RWPE2 (cell line): ENCODE measurements around the gene ORM1.

Experiments
- ATAC-seq: fragments of 200-7000 bp; cut with Tn5 transposase; 3 replicates; pipeline ENCODE4 v1.9.1; 2021; ENCODE audit warnings: low read depth
- DNase-seq: peaks from one replicate; pipeline ENCODE4 v3.0.0-alpha.2; 2020; ENCODE audit warnings: low spot score
- H3K27ac ChIP-seq: fragments of 450-650 bp; 2 replicates; pipeline ENCODE4 v1.5.1; 2017; ENCODE audit warnings: mild to moderate bottlenecking; ENCODE audit not compliant: poor library complexity, severe bottlenecking
- H3K27me3 ChIP-seq: fragments of 250-450 bp; sonication (Bioruptor Pico); 2 replicates; pipeline ENCODE4 v1.5.1; 2021; ENCODE audit warnings: mild to moderate bottlenecking, moderate library complexity; ENCODE audit not compliant: insufficient read depth, poor library complexity, severe bottlenecking
- H3K36me3 ChIP-seq: fragments of 250-450 bp; sonication (Bioruptor Pico); 2 replicates; pipeline ENCODE4 v1.5.1; 2020; ENCODE audit warnings: low read depth, mild to moderate bottlenecking, moderate library complexity
- H3K4me1 ChIP-seq: fragments of 250-450 bp; sonication (Bioruptor Pico); 2 replicates; pipeline ENCODE4 v1.5.1; 2021; ENCODE audit warnings: mild to moderate bottlenecking, moderate library complexity; ENCODE audit not compliant: insufficient read depth, poor library complexity, severe bottlenecking
- H3K4me3 ChIP-seq: fragments of 250-450 bp; sonication (Bioruptor Pico); 2 replicates; pipeline ENCODE4 v1.5.1; 2021; ENCODE audit warnings: mild to moderate bottlenecking, moderate library complexity; ENCODE audit not compliant: severe bottlenecking
- H3K9me3 ChIP-seq: fragments of 250-450 bp; sonication (Bioruptor Pico); 2 replicates; pipeline ENCODE4 v1.5.1; 2021; ENCODE audit warnings: mild to moderate bottlenecking, moderate library complexity; ENCODE audit not compliant: severe bottlenecking
- TF ChIP-seq, protein P1 (sequence below): fragments of 450-650 bp; IDR thresholded peaks from one replicate; pipeline ENCODE4 v1.5.1; 2017; ENCODE audit warnings: mild to moderate bottlenecking, moderate library complexity; ENCODE audit not compliant: poor library complexity, severe bottlenecking

The ORM1 gene

DNA sequence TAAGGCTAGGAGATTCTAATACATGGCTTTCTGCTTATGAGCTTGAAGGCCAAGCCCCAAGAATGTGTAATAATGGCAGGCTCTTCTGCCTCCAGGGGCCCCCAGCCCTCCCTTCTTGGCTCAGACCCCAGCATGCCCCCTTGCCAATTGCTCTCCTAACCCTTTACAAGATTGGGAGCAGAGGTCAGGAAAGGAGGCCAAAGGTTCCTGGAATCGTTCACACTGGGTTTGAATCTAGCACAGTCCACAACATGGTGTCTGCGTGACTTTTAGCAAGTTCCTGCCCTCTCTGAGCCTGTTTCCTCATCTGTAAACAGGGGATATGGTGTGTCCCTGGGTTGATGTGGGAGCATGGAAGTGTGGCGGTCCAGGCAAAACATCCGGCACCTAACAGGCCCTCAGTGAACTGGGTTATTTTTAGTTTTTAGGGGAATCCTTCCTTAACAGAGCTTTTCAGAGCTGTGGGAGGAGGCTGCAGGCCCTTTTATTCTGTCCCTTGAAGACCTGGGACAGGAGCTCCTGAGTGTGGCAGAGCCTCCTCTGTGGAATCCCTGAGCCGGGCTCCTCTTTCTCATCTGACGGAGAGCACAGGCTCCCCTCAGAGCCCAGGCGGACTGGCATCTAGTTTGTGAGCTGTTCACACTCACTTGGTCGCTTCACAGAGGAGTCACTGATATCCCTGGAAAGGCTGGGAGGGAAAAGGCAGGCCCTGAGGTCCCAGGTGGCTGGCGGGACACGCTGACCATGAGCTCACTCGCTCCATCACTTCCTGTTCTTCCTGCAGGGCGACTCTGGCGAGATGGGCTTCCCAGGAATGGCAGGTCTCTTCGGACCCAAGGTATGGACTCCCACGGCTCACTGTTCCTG, 23.4 kb upstream of the ORM1 start:
- peaks cover 44% of the 10 kb centered on the region for H3K36me3 ChIP-seq
- no peak for ATAC-seq
- peaks cover 2% of the 10 kb centered on the region for H3K9me3 ChIP-seq
- DNase-seq = peak; percentile 18
- H3K27me3 ChIP-seq = no peaks in the 10 kb centered on the region
- H3K4me3 ChIP-seq = no peak overlapping the region
- H3K27ac ChIP-seq = no peak overlapping the region
- H3K4me1 ChIP-seq = no peaks in the 10 kb centered on the region
- TF ChIP-seq, protein P1, sequence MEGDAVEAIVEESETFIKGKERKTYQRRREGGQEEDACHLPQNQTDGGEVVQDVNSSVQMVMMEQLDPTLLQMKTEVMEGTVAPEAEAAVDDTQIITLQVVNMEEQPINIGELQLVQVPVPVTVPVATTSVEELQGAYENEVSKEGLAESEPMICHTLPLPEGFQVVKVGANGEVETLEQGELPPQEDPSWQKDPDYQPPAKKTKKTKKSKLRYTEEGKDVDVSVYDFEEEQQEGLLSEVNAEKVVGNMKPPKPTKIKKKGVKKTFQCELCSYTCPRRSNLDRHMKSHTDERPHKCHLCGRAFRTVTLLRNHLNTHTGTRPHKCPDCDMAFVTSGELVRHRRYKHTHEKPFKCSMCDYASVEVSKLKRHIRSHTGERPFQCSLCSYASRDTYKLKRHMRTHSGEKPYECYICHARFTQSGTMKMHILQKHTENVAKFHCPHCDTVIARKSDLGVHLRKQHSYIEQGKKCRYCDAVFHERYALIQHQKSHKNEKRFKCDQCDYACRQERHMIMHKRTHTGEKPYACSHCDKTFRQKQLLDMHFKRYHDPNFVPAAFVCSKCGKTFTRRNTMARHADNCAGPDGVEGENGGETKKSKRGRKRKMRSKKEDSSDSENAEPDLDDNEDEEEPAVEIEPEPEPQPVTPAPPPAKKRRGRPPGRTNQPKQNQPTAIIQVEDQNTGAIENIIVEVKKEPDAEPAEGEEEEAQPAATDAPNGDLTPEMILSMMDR = no peak

DNA sequence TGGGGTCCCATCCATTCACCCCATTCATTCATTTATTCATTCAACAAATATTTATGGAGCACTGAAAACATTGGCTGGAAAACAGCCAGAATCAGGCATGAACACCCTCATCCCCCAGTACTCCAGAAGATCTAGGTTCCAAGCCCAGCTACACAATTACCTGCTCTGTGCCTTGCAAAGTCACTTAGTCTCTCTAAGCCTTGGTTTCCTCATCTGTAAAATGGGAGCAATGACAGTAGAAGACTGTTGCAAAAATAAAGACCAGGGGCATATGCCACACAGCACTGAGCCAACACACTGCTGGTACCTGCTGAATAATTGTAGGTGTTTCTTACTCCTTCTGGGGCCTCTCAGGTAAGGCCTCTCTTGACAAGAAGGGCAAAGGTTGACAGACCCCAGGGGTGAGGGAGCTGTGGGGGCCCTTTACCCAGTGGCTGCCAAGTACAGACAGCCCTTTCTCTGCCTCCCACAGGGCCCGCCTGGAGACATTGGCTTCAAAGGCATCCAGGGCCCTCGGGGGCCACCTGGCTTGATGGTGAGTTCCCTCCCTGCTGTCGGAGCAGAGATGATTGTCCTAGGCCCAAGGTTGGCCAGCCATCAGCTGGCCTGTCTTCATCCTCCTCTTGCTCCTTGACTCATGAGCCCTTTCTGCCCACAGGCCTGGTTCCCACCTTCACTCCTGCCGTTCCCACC, 22.6 kb upstream of the ORM1 start:
- H3K36me3 ChIP-seq = peaks cover 36% of the 10 kb centered on the region
- H3K27ac ChIP-seq = no peak overlapping the region
- no peak overlapping the region for H3K4me3 ChIP-seq
- no peaks in the 10 kb centered on the region for H3K27me3 ChIP-seq
- no peak for ATAC-seq
- TF ChIP-seq, protein P1 = no peak
- H3K4me1 ChIP-seq = no peaks in the 10 kb centered on the region
- peak; percentile 20 for DNase-seq
- no peaks in the 10 kb centered on the region for H3K9me3 ChIP-seq

DNA sequence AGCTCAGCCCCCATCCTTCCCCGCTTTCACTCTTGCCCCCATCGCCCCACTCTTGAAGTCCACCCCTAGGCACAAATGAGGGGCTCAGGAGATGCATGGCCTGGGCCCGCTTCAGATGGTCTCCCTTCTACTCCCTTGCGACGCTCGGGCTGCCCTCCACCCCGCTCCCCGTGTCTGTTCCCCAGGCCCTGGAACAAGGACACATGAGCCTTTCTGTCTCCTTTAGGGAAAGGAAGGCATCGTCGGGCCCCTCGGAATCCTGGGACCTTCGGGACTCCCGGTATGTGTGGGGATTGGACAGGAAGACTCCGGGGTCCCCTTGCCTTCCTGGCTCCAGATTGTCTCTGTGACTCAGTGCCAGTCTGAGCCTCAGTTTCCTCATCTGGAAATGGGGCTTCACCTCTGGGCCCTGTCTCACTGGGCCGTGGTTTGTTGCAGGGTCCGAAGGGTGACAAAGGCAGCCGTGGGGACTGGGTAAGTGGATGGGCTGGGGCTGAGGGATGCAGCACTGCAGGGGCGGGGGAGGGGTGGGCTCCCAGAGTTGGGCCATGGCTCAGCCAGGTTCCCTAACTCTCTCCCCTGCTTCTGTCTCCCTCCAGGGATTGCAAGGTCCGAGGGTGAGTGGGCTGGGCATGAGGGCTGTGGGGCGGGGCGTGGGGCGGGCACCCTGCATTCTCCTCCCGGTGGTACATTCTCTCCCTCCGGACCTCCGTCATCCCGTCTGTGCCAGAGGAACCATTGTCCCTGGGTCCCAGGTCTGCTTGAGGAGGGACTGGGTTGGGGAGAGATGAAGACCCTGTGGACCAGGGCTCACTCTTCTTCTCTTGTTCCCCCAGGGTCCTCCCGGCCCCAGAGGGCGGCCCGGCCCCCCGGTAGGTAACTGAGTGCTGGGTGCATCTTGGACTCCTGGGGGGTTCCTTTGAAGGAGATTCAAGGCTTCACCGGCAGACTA, 21.8 kb upstream of the ORM1 start:
- H3K4me1 ChIP-seq = no peaks in the 10 kb centered on the region
- H3K4me3 ChIP-seq = no peak overlapping the region
- TF ChIP-seq, protein P1 = no peak
- ATAC-seq (no peak), DNase-seq (peak; percentile 32)
- H3K27me3 ChIP-seq = no peaks in the 10 kb centered on the region
- H3K36me3 ChIP-seq = peaks cover 32% of the 10 kb centered on the region
- H3K9me3 ChIP-seq = no peaks in the 10 kb centered on the region
- no peak overlapping the region for H3K27ac ChIP-seq

DNA sequence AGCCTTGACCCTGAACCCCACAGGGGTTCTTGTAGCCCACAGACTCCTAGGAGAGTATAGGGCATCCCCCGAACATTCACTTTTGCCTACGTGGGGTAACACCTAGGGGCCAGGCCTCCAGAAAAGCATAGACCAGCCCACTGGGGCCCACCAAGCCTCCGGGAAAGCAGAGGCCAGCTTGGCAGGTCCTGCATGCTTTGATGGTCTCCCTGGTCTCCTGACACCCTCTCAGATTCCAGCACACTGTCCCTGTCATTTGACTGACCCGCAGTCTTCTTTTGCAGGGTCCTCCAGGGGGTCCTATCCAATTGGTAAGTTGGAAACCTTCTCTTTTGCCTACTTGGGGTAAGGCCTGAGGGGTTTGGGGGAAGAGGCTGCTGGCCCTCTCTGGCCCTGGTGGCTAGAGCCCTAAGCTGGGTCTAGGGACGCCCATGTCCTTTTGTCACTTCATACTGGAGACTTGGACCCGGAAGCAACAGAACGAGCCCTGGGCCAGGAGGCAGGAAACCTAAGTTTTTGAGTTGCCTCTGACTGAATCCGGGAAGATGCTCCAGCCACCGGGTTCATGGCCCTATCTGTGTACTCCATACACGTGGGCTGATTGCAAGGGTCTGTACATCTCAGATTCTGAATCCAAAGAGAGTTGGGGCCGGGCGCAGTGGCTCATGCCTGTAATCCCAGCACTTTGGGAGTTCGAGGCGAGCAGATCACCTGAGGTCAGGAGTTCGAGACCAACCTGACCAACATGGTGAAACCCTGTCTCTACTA, 20.9 kb upstream of the ORM1 start:
- DNase-seq = peak; percentile 41
- Histone ChIP-seq H3K4me1 (no peaks in the 10 kb centered on the region), H3K27me3 (no peaks in the 10 kb centered on the region), H3K9me3 (no peaks in the 10 kb centered on the region), H3K36me3 (peaks cover 26% of the 10 kb centered on the region), H3K4me3 (no peak overlapping the region), H3K27ac (no peak overlapping the region)
- TF ChIP-seq, protein P1 = no peak
- no peak for ATAC-seq
